Glutamatergic neuron (in vitro differentiated cells): ENCODE data around the gene DEPDC5. TPM values are rescaled to one million over a fixed set of nuclear protein-coding genes. Genes with fewer than 3 reads are reported as not detected.

Experiments used
- DNase-seq: peaks from one replicate; pipeline ENCODE4 v3.0.0; 2022
- H3K27ac Mint-ChIP-seq: one replicate; pipeline ENCODE4 v1.8.0; 2020; ENCODE audit warnings: mild to moderate bottlenecking, mixed read lengths, inconsistent platforms; ENCODE audit not compliant: unreplicated experiment
- H3K27me3 Mint-ChIP-seq: one replicate; pipeline ENCODE4 v1.8.0; 2020; ENCODE audit warnings: mild to moderate bottlenecking, moderate library complexity, mixed read lengths, inconsistent platforms; ENCODE audit not compliant: unreplicated experiment
- H3K36me3 Mint-ChIP-seq: one replicate; pipeline ENCODE4 v1.8.0; 2020; ENCODE audit warnings: mild to moderate bottlenecking, mixed read lengths, inconsistent platforms; ENCODE audit not compliant: unreplicated experiment
- H3K4me1 Mint-ChIP-seq: one replicate; pipeline ENCODE4 v1.8.0; 2020; ENCODE audit warnings: mild to moderate bottlenecking, low read depth, mixed read lengths, inconsistent platforms; ENCODE audit not compliant: unreplicated experiment
- H3K4me3 Mint-ChIP-seq: one replicate; pipeline ENCODE4 v1.8.0; 2020; ENCODE audit warnings: mild to moderate bottlenecking, mixed read lengths, inconsistent platforms; ENCODE audit not compliant: unreplicated experiment
- H3K9me3 Mint-ChIP-seq: one replicate; pipeline ENCODE4 v1.8.0; 2020; ENCODE audit warnings: mild to moderate bottlenecking, moderate library complexity, mixed read lengths, inconsistent platforms; ENCODE audit not compliant: unreplicated experiment
- total RNA-seq: library from RNA; stranded (reverse); fragmentation: NEBNext Ultra II Directional; extraction: Animal tissue kit (Norgen Biotek cat#: 25700); gene quantifications from one replicate; pipeline ENCODE4 v1.2.1, GENCODE V29; 2021; ENCODE audit not compliant: unreplicated experiment
- TF ChIP-seq, protein P1 (sequence below): fragments of 200-600 bp; sonication (generic); IDR thresholded peaks from one replicate; pipeline ENCODE4 v1.5.0; 2021; ENCODE audit not compliant: partially characterized antibody, unreplicated experiment

Gene DEPDC5
- total RNA-seq, 1 donor from 2014 or later: 32.0 TPM

DNA sequence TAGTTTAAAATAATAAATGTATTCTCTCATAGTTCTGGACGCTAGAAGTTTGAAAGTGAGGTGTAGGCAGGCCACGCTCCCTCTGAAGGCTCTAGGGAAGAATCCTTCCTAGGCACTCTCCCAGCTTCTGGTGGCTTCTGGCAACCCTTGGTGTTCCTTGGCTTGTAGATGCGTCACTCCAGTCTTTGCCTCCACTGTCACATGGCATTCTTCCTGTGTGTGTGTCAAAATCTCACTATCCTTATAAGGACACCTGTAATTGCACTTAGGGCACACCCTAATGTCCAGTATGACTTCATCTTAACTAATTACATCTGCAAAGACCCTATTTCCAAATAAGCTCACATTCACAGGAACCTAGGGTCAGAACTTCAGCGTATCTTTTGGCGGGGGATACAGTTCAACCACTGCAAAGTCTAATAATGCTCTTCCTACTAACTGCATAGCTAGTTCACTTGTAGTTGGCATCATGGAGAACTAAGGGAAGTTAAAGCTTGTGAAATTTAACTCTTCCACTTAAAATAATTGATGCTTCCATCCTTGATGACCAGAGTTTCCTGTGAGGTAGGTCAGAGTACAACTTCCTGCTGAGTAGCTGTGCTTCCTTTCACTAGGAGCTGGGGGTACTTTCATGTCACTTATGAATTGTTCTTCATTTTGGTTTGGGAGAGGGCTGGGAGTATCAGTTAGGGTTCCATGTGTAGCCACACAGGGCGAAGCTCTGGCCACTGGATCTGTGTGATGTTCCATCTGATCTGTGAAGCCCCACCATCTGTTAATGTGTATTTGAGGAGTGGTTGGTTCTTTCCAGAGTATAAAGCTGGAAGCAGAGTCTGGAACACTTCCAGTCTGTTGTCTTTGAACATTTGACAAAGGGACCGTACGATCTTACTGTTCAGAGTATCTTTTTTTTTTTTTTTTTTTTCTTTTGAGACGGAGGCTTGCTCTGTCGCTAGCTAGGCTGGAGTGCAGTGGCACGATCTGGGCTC lies 201.0 kb downstream of the DEPDC5 start:
- Mint-ChIP-seq H3K27ac (peak overlapping the region; percentile 31), H3K36me3 (no peaks in the 10 kb centered on the region), H3K4me3 (no peak overlapping the region), H3K9me3 (peaks cover 4% of the 10 kb centered on the region), H3K4me1 (peaks cover 36% of the 10 kb centered on the region), H3K27me3 (peaks cover 2% of the 10 kb centered on the region)
- DNase-seq: no peak
- TF ChIP-seq, protein P1, sequence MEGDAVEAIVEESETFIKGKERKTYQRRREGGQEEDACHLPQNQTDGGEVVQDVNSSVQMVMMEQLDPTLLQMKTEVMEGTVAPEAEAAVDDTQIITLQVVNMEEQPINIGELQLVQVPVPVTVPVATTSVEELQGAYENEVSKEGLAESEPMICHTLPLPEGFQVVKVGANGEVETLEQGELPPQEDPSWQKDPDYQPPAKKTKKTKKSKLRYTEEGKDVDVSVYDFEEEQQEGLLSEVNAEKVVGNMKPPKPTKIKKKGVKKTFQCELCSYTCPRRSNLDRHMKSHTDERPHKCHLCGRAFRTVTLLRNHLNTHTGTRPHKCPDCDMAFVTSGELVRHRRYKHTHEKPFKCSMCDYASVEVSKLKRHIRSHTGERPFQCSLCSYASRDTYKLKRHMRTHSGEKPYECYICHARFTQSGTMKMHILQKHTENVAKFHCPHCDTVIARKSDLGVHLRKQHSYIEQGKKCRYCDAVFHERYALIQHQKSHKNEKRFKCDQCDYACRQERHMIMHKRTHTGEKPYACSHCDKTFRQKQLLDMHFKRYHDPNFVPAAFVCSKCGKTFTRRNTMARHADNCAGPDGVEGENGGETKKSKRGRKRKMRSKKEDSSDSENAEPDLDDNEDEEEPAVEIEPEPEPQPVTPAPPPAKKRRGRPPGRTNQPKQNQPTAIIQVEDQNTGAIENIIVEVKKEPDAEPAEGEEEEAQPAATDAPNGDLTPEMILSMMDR: no peak

DNA sequence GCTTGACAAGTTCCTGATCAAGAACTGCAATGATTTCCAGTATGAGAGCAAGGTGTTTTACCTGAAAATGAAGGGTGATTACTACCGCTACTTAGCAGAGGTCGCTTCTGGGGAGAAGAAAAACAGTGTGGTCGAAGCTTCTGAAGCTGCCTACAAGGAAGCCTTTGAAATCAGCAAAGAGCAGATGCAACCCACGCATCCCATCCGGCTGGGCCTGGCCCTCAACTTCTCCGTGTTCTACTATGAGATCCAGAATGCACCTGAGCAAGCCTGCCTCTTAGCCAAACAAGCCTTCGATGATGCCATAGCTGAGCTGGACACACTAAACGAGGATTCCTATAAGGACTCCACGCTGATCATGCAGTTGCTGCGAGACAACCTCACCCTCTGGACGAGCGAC lies 202.5 kb downstream of the DEPDC5 start:
- Mint-ChIP-seq H3K9me3 (peaks cover 4% of the 10 kb centered on the region), H3K27ac (no peak overlapping the region), H3K4me3 (no peak overlapping the region), H3K27me3 (peaks cover 2% of the 10 kb centered on the region), H3K36me3 (no peaks in the 10 kb centered on the region), H3K4me1 (peaks cover 31% of the 10 kb centered on the region)
- DNase-seq: no peak
- TF ChIP-seq, protein P1: no peak

Other genes starting within 250 kb of the DEPDC5 start
- gene PISD, start 91.8 kb upstream of the DEPDC5 start, total RNA-seq: 60.9 TPM
- 104 TPM for gene PRR14L, start 3.9 kb upstream of the DEPDC5 start, total RNA-seq
- gene YWHAH, start 190.5 kb downstream of the DEPDC5 start, total RNA-seq: 250 TPM